ENCODE results near the gene RSAD1. TPM values are rescaled to one million over a fixed set of nuclear protein-coding genes. Genes with fewer than 3 reads are reported as not detected.
"Not testable (repeated sequence)": the region's sequence is repeated elsewhere in the genome, so short reads cannot be mapped to it uniquely, and the experiment has no call there.

Gene RSAD1
- total and polyA plus RNA-seq, 4 donors: 20.1 to 43.2 (median 29.9) TPM

- Histone ChIP-seq H3K36me3 (ENCODE audit: control insufficient read depth in 4 of 4, insufficient read depth in 4 of 4, low read length in 4 of 4) (peaks cover 0 to 14% (median 5%) of the 10 kb centered on the region in 4 donors), H3K9me3 (ENCODE audit: control insufficient read depth in 4 of 4, insufficient read depth in 3 of 4, low read length in 3 of 4) (peaks cover 0 to 2% (median 0%) of the 10 kb centered on the region in 4 donors), H3K27ac (ENCODE audit: low read depth in 1 of 2, low read length in 1 of 2) (no peak overlapping the region), H3K4me1 (ENCODE audit: control insufficient read depth in 5 of 5, insufficient read depth in 5 of 5, low read length in 5 of 5) (peaks cover 0 to 17% (median 3%) of the 10 kb centered on the region in 5 donors), H3K9ac (ENCODE audit: insufficient read depth in 1 of 2, low read length in 2 of 2) (no peak overlapping the region), H3K27me3 (ENCODE audit: control insufficient read depth in 3 of 3, insufficient read depth in 3 of 3, low read length in 2 of 3) (peaks cover 0 to 24% (median 0%) of the 10 kb centered on the region in 3 donors), H3K4me3 (no peak overlapping the region)
- 90 to 93% methylated on average over 6 of the region's 6 CpGs for WGBS, 2 donors
- DNase-seq (no peak), ATAC-seq (ENCODE audit: insufficient read depth, low FRiP score) (no peak)
- TF ChIP-seq, protein P1, sequence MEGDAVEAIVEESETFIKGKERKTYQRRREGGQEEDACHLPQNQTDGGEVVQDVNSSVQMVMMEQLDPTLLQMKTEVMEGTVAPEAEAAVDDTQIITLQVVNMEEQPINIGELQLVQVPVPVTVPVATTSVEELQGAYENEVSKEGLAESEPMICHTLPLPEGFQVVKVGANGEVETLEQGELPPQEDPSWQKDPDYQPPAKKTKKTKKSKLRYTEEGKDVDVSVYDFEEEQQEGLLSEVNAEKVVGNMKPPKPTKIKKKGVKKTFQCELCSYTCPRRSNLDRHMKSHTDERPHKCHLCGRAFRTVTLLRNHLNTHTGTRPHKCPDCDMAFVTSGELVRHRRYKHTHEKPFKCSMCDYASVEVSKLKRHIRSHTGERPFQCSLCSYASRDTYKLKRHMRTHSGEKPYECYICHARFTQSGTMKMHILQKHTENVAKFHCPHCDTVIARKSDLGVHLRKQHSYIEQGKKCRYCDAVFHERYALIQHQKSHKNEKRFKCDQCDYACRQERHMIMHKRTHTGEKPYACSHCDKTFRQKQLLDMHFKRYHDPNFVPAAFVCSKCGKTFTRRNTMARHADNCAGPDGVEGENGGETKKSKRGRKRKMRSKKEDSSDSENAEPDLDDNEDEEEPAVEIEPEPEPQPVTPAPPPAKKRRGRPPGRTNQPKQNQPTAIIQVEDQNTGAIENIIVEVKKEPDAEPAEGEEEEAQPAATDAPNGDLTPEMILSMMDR (IDR thresholded peaks at IDR 0.05; ENCODE audit: control extremely low read depth, extremely low read depth): no peak
Observed at GRCh38 chr17:50470426-50470825, 8.2 kb upstream of the RSAD1 start.

- Histone ChIP-seq H3K27me3 (ENCODE audit: control insufficient read depth in 3 of 3, insufficient read depth in 3 of 3, low read length in 2 of 3) (peaks cover 0 to 24% (median 0%) of the 10 kb centered on the region in 3 donors), H3K9me3 (ENCODE audit: control insufficient read depth in 4 of 4, insufficient read depth in 3 of 4, low read length in 3 of 4) (peaks cover 0 to 2% (median 0%) of the 10 kb centered on the region in 4 donors), H3K4me3 (no peak overlapping the region), H3K4me1 (ENCODE audit: control insufficient read depth in 5 of 5, insufficient read depth in 5 of 5, low read length in 5 of 5) (peaks cover 0 to 17% (median 3%) of the 10 kb centered on the region in 5 donors), H3K27ac (ENCODE audit: low read depth in 1 of 2, low read length in 1 of 2) (no peak overlapping the region), H3K9ac (ENCODE audit: insufficient read depth in 1 of 2, low read length in 2 of 2) (no peak overlapping the region), H3K36me3 (ENCODE audit: control insufficient read depth in 4 of 4, insufficient read depth in 4 of 4, low read length in 4 of 4) (peaks cover 0 to 14% (median 5%) of the 10 kb centered on the region in 4 donors)
- 68 to 78% methylated on average over 22 of the region's 22 CpGs for WGBS, 2 donors
- TF ChIP-seq, protein P1 (IDR thresholded peaks at IDR 0.05; ENCODE audit: control extremely low read depth, extremely low read depth): no peak
- DNase-seq: no peak
- ATAC-seq (ENCODE audit: insufficient read depth, low FRiP score): no peak
Observed at GRCh38 chr17:50471009-50471905, 7.4 kb upstream of the RSAD1 start.

GRCh38 chr17:50472286-50472685 is 6.4 kb upstream of the RSAD1 start:
- Histone ChIP-seq H3K36me3 (ENCODE audit: control insufficient read depth in 4 of 4, insufficient read depth in 4 of 4, low read length in 4 of 4) (peaks cover 0 to 14% (median 5%) of the 10 kb centered on the region in 4 donors), H3K27me3 (ENCODE audit: control insufficient read depth in 3 of 3, insufficient read depth in 3 of 3, low read length in 2 of 3) (peaks cover 0 to 26% (median 0%) of the 10 kb centered on the region in 3 donors), H3K9ac (ENCODE audit: insufficient read depth in 1 of 2, low read length in 2 of 2) (no peak overlapping the region), H3K4me1 (ENCODE audit: control insufficient read depth in 5 of 5, insufficient read depth in 5 of 5, low read length in 5 of 5) (peaks cover 0 to 15% (median 3%) of the 10 kb centered on the region in 5 donors), H3K4me3 (no peak overlapping the region), H3K9me3 (ENCODE audit: control insufficient read depth in 4 of 4, insufficient read depth in 3 of 4, low read length in 3 of 4) (peaks cover 0 to 2% (median 0%) of the 10 kb centered on the region in 4 donors), H3K27ac (ENCODE audit: low read depth in 1 of 2, low read length in 1 of 2) (no peak overlapping the region)
- 96 to 97% methylated on average over 10 of the region's 10 CpGs for WGBS, 2 donors
- ATAC-seq (ENCODE audit: insufficient read depth, low FRiP score) (no peak), DNase-seq (no peak)
- TF ChIP-seq, protein P1 (IDR thresholded peaks at IDR 0.05; ENCODE audit: control extremely low read depth, extremely low read depth): no peak

DNA sequence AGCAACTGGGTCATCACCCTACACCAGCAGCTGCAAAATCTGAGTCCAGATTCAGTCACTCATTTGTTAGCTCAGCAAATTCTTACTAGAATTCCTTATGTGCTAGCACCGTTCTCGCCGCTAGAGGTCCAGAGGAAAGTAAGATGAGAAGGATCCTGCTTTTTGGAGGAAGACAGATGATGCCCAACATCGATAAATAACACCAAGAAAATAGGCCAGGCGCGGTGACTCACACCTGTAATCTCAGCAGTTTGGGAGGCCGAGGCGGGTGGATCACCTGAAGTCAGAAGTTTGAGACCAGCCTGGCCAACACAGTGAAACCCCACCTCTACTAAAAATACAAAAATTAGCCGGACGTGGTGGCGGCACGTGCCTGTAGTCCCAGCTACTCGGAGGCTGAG is 5.9 kb upstream of the RSAD1 start:
- peaks cover 0 to 24% (median 0%) of the 10 kb centered on the region in 3 donors for H3K27me3 ChIP-seq (ENCODE audit: control insufficient read depth in 3 of 3, insufficient read depth in 3 of 3, low read length in 2 of 3)
- 91 to 95% methylated on average over 13 of the region's 13 CpGs for WGBS, 2 donors

More for the DNA sequence above, 5.9 kb upstream of the RSAD1 start:
- not testable (repeated sequence) for H3K27ac ChIP-seq (ENCODE audit: low read depth in 1 of 2, low read length in 1 of 2); H3K9ac ChIP-seq (ENCODE audit: insufficient read depth in 1 of 2, low read length in 2 of 2); H3K9me3 ChIP-seq (ENCODE audit: control insufficient read depth in 4 of 4, insufficient read depth in 3 of 4, low read length in 3 of 4); ATAC-seq (ENCODE audit: insufficient read depth, low FRiP score); H3K4me3 ChIP-seq
- peaks cover 0 to 15% (median 3%) of the 10 kb centered on the region in 5 donors for H3K4me1 ChIP-seq (ENCODE audit: control insufficient read depth in 5 of 5, insufficient read depth in 5 of 5, low read length in 5 of 5)
- peak in 1 of 3 donors; percentile 18 for DNase-seq
- peaks cover 0 to 14% (median 5%) of the 10 kb centered on the region in 4 donors for H3K36me3 ChIP-seq (ENCODE audit: control insufficient read depth in 4 of 4, insufficient read depth in 4 of 4, low read length in 4 of 4)
